HCT116 (cell line): ENCODE data around the gene PAM16. TPM values are rescaled to one million over a fixed set of nuclear protein-coding genes. Genes with fewer than 3 reads are reported as not detected.

Experiments used
- ATAC-seq: fragments of 200-7000 bp; cut with Tn5 transposase; 2 replicates; pipeline ENCODE4 v1.9.1; 2020; ENCODE audit warnings: mild to moderate bottlenecking, moderate library complexity
- BruUV-seq: library from RNA; stranded (reverse); fragments of 400-500 nt; replicated peaks from 2 replicates; lab custom pipeline; 2021; lab: Mats Ljungman, UMichigan
- CTCF ChIA-PET: fragments of 300-600 bp; sonication (Branson Sonifier 250); formaldehyde crosslinking; loops from one replicate; lab custom pipeline; 2021; ENCODE audit warnings: antibody characterized with exemption; lab: Charles Lee
- POLR2A ChIA-PET: fragments of 300-600, 350-600 bp; sonication (Branson Sonifier 250); formaldehyde crosslinking; loops from one replicate; lab custom pipeline; 2021; ENCODE audit warnings: antibody characterized with exemption; lab: Charles Lee
- RAD21 ChIA-PET, 2 experiments: fragments of 300-600 bp; sonication (Branson Sonifier 250); formaldehyde crosslinking; loops; one replicate each; lab custom pipeline; 2023; ENCODE audit warnings: low total read pairs in 2 of 2; ENCODE audit not compliant: uncharacterized antibody in 2 of 2, unreplicated experiment in 2 of 2, low non-redundant PET in 1 of 2; lab: Charles Lee
- DNase-seq: peaks from one replicate; pipeline ENCODE4 v3.0.0-alpha.2; 2010; ENCODE audit warnings: low read depth, low spot score
- H2AFZ ChIP-seq: fragments of 200-600 bp; shearing (Covaris generic), sonication (generic); 2 replicates; pipeline ENCODE4 v1.6.1; 2017; ENCODE audit warnings: low read depth, mixed run types, mixed read lengths, antibody characterized with exemption, low read length; ENCODE audit not compliant: poor library complexity, severe bottlenecking
- H3K27ac ChIP-seq: 2 replicates; pipeline ENCODE4 v1.5.1; 2012; ENCODE audit warnings: low read depth, low read length
- H3K27me3 ChIP-seq: fragments of 200-600 bp; sonication (generic); 2 replicates; pipeline ENCODE4 v1.6.1; 2016; ENCODE audit warnings: mixed run types, low read length, mixed read lengths; ENCODE audit not compliant: insufficient read depth
- H3K36me3 ChIP-seq, 2 experiments: fragments of 200-500 bp in 1 of 2; fragments of 200-600 bp in 1 of 2; sonication (Bioruptor generic) in 1 of 2; sonication (generic) in 1 of 2; 2 replicates each; pipeline versions ENCODE4 v1.5.1 to v1.6.1; 2014 to 2016; ENCODE audit warnings: low read length in 2 of 2, inconsistent platforms in 1 of 2, mixed read lengths in 1 of 2, mixed run types in 1 of 2; ENCODE audit not compliant: insufficient read depth in 2 of 2, control insufficient read depth in 1 of 2
- H3K4me1 ChIP-seq, 2 experiments: fragments of 200-600 bp in 1 of 2; sonication (generic) in 1 of 2; 2 replicates each; pipeline versions ENCODE4 v1.5.1 to v1.6.1; 2012 to 2017; ENCODE audit warnings: low read length in 2 of 2, inconsistent platforms in 1 of 2, mild to moderate bottlenecking in 1 of 2, mixed read lengths in 1 of 2, mixed run types in 1 of 2, moderate library complexity in 1 of 2; ENCODE audit not compliant: insufficient read depth in 2 of 2, control insufficient read depth in 1 of 2
- H3K4me2 ChIP-seq: fragments of 200-600 bp; sonication (generic); 2 replicates; pipeline ENCODE4 v1.6.1; 2017; ENCODE audit warnings: mixed run types, low read length, mixed read lengths
- H3K4me3 ChIP-seq, 2 experiments: fragments of 200-600 bp in 1 of 2; sonication (generic) in 1 of 2; replicated peaks in 1 of 2; 2 replicates each; pipeline ENCODE4 v1.5.1; 2011 to 2016; ENCODE audit warnings: low read length in 2 of 2, control low read depth in 1 of 2, low read depth in 1 of 2, mild to moderate bottlenecking in 1 of 2, mixed read lengths in 1 of 2, mixed run types in 1 of 2
- H3K79me2 ChIP-seq: fragments of 200-600 bp; sonication (generic); 2 replicates; pipeline ENCODE4 v1.6.1; 2017; ENCODE audit warnings: mild to moderate bottlenecking, mixed run types, low read length, moderate library complexity, mixed read lengths; ENCODE audit not compliant: insufficient read depth
- H3K9ac ChIP-seq: fragments of 200-600 bp; sonication (generic); 2 replicates; pipeline ENCODE4 v1.6.1; 2016; ENCODE audit warnings: low read length, mixed read lengths
- H3K9me2 ChIP-seq: fragments of 200-600 bp; sonication (generic), shearing (Covaris generic); 2 replicates; pipeline ENCODE4 v1.6.1; 2017; ENCODE audit warnings: mixed run types, mild to moderate bottlenecking, moderate library complexity; ENCODE audit not compliant: insufficient read depth
- H3K9me3 ChIP-seq, 2 experiments: fragments of 200-500 bp in 1 of 2; fragments of 200-600 bp in 1 of 2; sonication (Bioruptor generic) in 1 of 2; sonication (generic) in 1 of 2; 2 replicates each; pipeline ENCODE4 v1.6.1; 2014 to 2017; ENCODE audit warnings: low read length in 2 of 2, mixed read lengths in 2 of 2, inconsistent platforms in 1 of 2, low read depth in 1 of 2, mild to moderate bottlenecking in 1 of 2, mixed run types in 1 of 2, moderate library complexity in 1 of 2; ENCODE audit not compliant: control insufficient read depth in 1 of 2, insufficient read depth in 1 of 2
- H4K20me1 ChIP-seq: fragments of 200-600 bp; sonication (generic), shearing (Covaris generic); 2 replicates; pipeline ENCODE4 v1.6.1; 2017; ENCODE audit warnings: mixed run types, mild to moderate bottlenecking, moderate library complexity; ENCODE audit not compliant: insufficient read depth
- ATF3 ChIP-seq: IDR thresholded peaks from 2 replicates; pipeline ENCODE4 v1.6.1; 2012
- CBX3 ChIP-seq: IDR thresholded peaks from 2 replicates; pipeline ENCODE4 v1.6.1; 2012; ENCODE audit warnings: low read depth
- CEBPB ChIP-seq: IDR thresholded peaks from 2 replicates; pipeline ENCODE4 v1.6.1; 2012; ENCODE audit warnings: low read depth
- CTCF ChIP-seq, 3 experiments: fragments of 200-600 bp in 1 of 3; sonication (generic) in 1 of 3; IDR thresholded peaks in 2 of 3; conservative IDR thresholded peaks in 1 of 3; 2 replicates each; pipeline ENCODE4 v1.5.1; 2012 to 2017; ENCODE audit warnings: low read depth in 2 of 3, low read length in 2 of 3, antibody characterized with exemption in 1 of 3, borderline replicate concordance in 1 of 3, control low read depth in 1 of 3, mild to moderate bottlenecking in 1 of 3, mixed read lengths in 1 of 3, mixed run types in 1 of 3, moderate library complexity in 1 of 3; ENCODE audit not compliant: insufficient read depth in 1 of 3
- EGR1 ChIP-seq: IDR thresholded peaks from 2 replicates; pipeline ENCODE4 v1.6.1; 2012; ENCODE audit warnings: low read depth
- ELF1 ChIP-seq: IDR thresholded peaks from 2 replicates; pipeline ENCODE4 v1.6.1; 2012; ENCODE audit warnings: low read depth, borderline replicate concordance
- FOSL1 ChIP-seq: IDR thresholded peaks from 2 replicates; pipeline ENCODE4 v1.6.1; 2012; ENCODE audit warnings: low read depth
- JUND ChIP-seq: IDR thresholded peaks from 2 replicates; pipeline ENCODE4 v1.6.1; 2012
- POLR2A ChIP-seq: IDR thresholded peaks from 2 replicates; pipeline ENCODE4 v1.7.0; 2011; ENCODE audit warnings: borderline replicate concordance; ENCODE audit not compliant: insufficient read depth, insufficient read length; ENCODE audit errors: extremely low read depth
- POLR2AphosphoS5 ChIP-seq: IDR thresholded peaks from 2 replicates; pipeline ENCODE4 v1.6.1; 2011; ENCODE audit warnings: mild to moderate bottlenecking, low read depth, low read length, moderate library complexity
- REST ChIP-seq: IDR thresholded peaks from 2 replicates; pipeline ENCODE4 v1.6.1; 2012; ENCODE audit warnings: low read depth
- SIN3A ChIP-seq: IDR thresholded peaks from 2 replicates; pipeline ENCODE4 v1.6.1; 2012; ENCODE audit warnings: low read depth
- SP1 ChIP-seq: IDR thresholded peaks from 2 replicates; pipeline ENCODE4 v1.6.1; 2012; ENCODE audit warnings: low read depth
- YY1 ChIP-seq: IDR thresholded peaks from 2 replicates; pipeline ENCODE4 v1.6.1; 2011; ENCODE audit warnings: low read length, low read depth, moderate library complexity, mild to moderate bottlenecking; ENCODE audit not compliant: insufficient replicate concordance; ENCODE audit errors: extremely low read depth
- ZBTB33 ChIP-seq: IDR thresholded peaks from 2 replicates; pipeline ENCODE4 v1.6.1; 2011; ENCODE audit warnings: mild to moderate bottlenecking, low read length, moderate library complexity; ENCODE audit not compliant: insufficient replicate concordance; ENCODE audit errors: extremely low read depth
- ZFX ChIP-seq: fragments of 450-650 bp; IDR thresholded peaks from 2 replicates; pipeline ENCODE4 v1.6.1; 2017
- ZNF274 ChIP-seq: fragments of 200-500 bp; sonication (Bioruptor generic); IDR thresholded peaks from 2 replicates; pipeline ENCODE4 v1.6.1; 2014; ENCODE audit warnings: mild to moderate bottlenecking, low read depth, low read length, inconsistent platforms
- intact Hi-C: fragments of 100-400 bp; cut with micrococcal nuclease; formaldehyde crosslinking; loops from 2 replicates; pipeline ENCODE4 v1.10.0; 2022
- total RNA-seq: library from RNA; stranded (reverse); gene quantifications from one replicate; pipeline ENCODE4 v1.2.1, GENCODE V29; 2021; ENCODE audit not compliant: unreplicated experiment

Gene PAM16
- total RNA-seq, 1 experiment from 2014 or later, result 102 TPM

GRCh38 chr16:4350365-4350786 is 745 bp downstream of the PAM16 start:
- ChIA-PET CTCF (interaction anchor here (0.9 to 2.0 kb wide), 5 partner anchors 41 to 96 kb away, joined by 3 to 13 read pairs (median 4); no protein-coding TSS in a partner anchor), POLR2A (no interaction called here), RAD21 (interaction anchor here in 1 of 2 experiments (1.3 kb wide), 1 partner anchor 52 kb away, joined by 3 read pairs; no protein-coding TSS in a partner anchor)
- peaks cover 6% of the 10 kb centered on the region; the same call in 1 of the 2 replicates for H4K20me1 ChIP-seq
- H3K27me3 ChIP-seq, result no peaks in the 10 kb centered on the region
- H3K79me2 ChIP-seq, result peaks cover 57% of the 10 kb centered on the region
- peaks cover 2 to 9% of the 10 kb centered on the region in 2 experiments; a peak in 2 of 4 replicates for H3K36me3 ChIP-seq
- H3K4me2 ChIP-seq, result peak overlapping the region; percentile 89
- ATAC-seq (peak; percentile 35), DNase-seq (no peak)
- no TSS peak for BruUV-seq
- TF ChIP-seq POLR2A (no peak), REST (no peak), CEBPB (no peak), JUND (no peak), ZFX (no peak), CTCF (IDR thresholded peaks at IDR 0.05 in 2 of 3, conservative IDR thresholded peaks at IDR 0.05 in 1 of 3; ENCODE audit: borderline replicate concordance in 1 of 3, insufficient read depth in 1 of 3, low read depth in 2 of 3, low read length in 2 of 3) (no peak), ZBTB33 (no peak), YY1 (no peak), ZNF274 (no peak), CBX3 (no peak), ATF3 (no peak), SP1 (no peak), EGR1 (no peak), ELF1 (no peak), SIN3A (no peak), POLR2AphosphoS5 (no peak), FOSL1 (no peak)
- H3K4me1 ChIP-seq, result peaks cover 7 to 19% of the 10 kb centered on the region in 2 experiments
- peak overlapping the region; percentile 98 to 99 for H3K4me3 ChIP-seq
- peak overlapping the region; percentile 99 for H3K9ac ChIP-seq
- intact Hi-C loops, result no loop called here
- no peaks in the 10 kb centered on the region for H3K9me2 ChIP-seq
- peak overlapping the region; percentile 94 for H3K27ac ChIP-seq
- no peaks in the 10 kb centered on the region for H3K9me3 ChIP-seq
- H2AFZ ChIP-seq, result no peak overlapping the region
